ENCODE results near the gene CFAP157. TPM values are rescaled to one million over a fixed set of nuclear protein-coding genes. Genes with fewer than 3 reads are reported as not detected.

CFAP157 gene
- total RNA-seq, 2 donors from 2014 or later: 0.27 to 0.28 TPM

- Histone ChIP-seq H3K27ac (no peak overlapping the region), H3K27me3 (replicated peaks; ENCODE audit: insufficient read depth) (no peaks in the 10 kb centered on the region), H3K36me3 (no peaks in the 10 kb centered on the region), H3K4me3 (no peak overlapping the region), H3K9me3 (no peaks in the 10 kb centered on the region), H3K4me1 (ENCODE audit: control insufficient read depth in 1 of 2, low read depth in 2 of 2) (peaks cover 4 to 11% of the 10 kb centered on the region in 2 donors)
- ATAC-seq (ENCODE audit: insufficient number of reproducible peaks, low FRiP score, low read depth) (no peak), DNase-seq (ENCODE audit: low spot score) (no peak)
- no peak for TF ChIP-seq CTCF (IDR thresholded peaks at IDR 0.05)
These were observed 25.1 kb downstream of the CFAP157 start for GRCh38 chr9:127731938-127732337.

- ATAC-seq (ENCODE audit: insufficient number of reproducible peaks, low FRiP score, low read depth) (no peak), DNase-seq (ENCODE audit: low spot score) (no peak)
- H3K9me3 ChIP-seq: no peaks in the 10 kb centered on the region
- H3K4me3 ChIP-seq: no peak overlapping the region
- no peaks in the 10 kb centered on the region for H3K36me3 ChIP-seq
- H3K27ac ChIP-seq: no peak overlapping the region
- no peaks in the 10 kb centered on the region for H3K27me3 ChIP-seq (replicated peaks; ENCODE audit: insufficient read depth)
- H3K4me1 ChIP-seq (ENCODE audit: control insufficient read depth in 1 of 2, low read depth in 2 of 2): peaks cover 4 to 11% of the 10 kb centered on the region in 2 donors
- no peak for TF ChIP-seq CTCF (IDR thresholded peaks at IDR 0.05)
These were observed 25.7 kb downstream of the CFAP157 start for GRCh38 chr9:127732444-127732843.

DNA sequence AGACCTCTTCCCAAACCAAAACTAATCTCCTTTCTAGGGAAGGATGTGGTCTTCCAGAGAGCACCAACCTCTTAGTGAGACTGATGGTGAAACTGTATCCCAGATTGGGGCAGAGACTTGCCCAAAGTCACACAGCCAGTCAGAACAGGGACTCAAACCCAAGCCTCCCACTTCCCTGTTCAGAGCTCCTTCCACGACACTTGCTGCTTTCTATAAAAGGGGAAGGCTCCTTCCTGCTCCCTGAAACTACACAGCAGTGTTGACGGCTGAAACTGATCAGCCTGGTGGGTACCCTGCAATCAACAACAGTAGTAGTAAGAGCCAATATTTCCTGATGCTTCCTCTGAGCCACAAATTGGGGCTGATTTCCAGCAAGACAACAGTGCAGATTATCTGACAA is 26.8 kb downstream of the CFAP157 start:
- Histone ChIP-seq H3K36me3 (no peaks in the 10 kb centered on the region), H3K4me1 (ENCODE audit: control insufficient read depth in 1 of 2, low read depth in 2 of 2) (peaks cover 4 to 11% of the 10 kb centered on the region in 2 donors), H3K4me3 (no peak overlapping the region), H3K27me3 (replicated peaks; ENCODE audit: insufficient read depth) (no peaks in the 10 kb centered on the region), H3K27ac (no peak overlapping the region), H3K9me3 (no peaks in the 10 kb centered on the region)
- ATAC-seq (ENCODE audit: insufficient number of reproducible peaks, low FRiP score, low read depth): no peak
- no peak for TF ChIP-seq CTCF (IDR thresholded peaks at IDR 0.05)
- no peak for DNase-seq (ENCODE audit: low spot score)

GRCh38 chr9:127734247-127734746 is 27.5 kb downstream of the CFAP157 start:
- no peak for DNase-seq (ENCODE audit: low spot score)
- Histone ChIP-seq H3K27ac (peak overlapping the region; percentile 94), H3K4me1 (ENCODE audit: control insufficient read depth in 1 of 2, low read depth in 2 of 2) (peaks cover 4 to 11% of the 10 kb centered on the region in 2 donors), H3K4me3 (peak overlapping the region; percentile 85), H3K27me3 (replicated peaks; ENCODE audit: insufficient read depth) (no peaks in the 10 kb centered on the region), H3K9me3 (no peaks in the 10 kb centered on the region), H3K36me3 (no peaks in the 10 kb centered on the region)
- no peak for ATAC-seq (ENCODE audit: insufficient number of reproducible peaks, low FRiP score, low read depth)
- TF ChIP-seq CTCF (IDR thresholded peaks at IDR 0.05): no peak

- no peaks in the 10 kb centered on the region for H3K9me3 ChIP-seq
- no peaks in the 10 kb centered on the region for H3K27me3 ChIP-seq (replicated peaks; ENCODE audit: insufficient read depth)
- peak within 1 kb of the TSS; percentile 94 for H3K27ac ChIP-seq
- DNase-seq (ENCODE audit: low spot score): peak; percentile 88
- no peaks in the 10 kb centered on the region for H3K36me3 ChIP-seq
- TF ChIP-seq CTCF (IDR thresholded peaks at IDR 0.05): peak; percentile 95
- H3K4me1 ChIP-seq (ENCODE audit: control insufficient read depth in 1 of 2, low read depth in 2 of 2): peaks cover 4 to 11% of the 10 kb centered on the region in 2 donors
- ATAC-seq (ENCODE audit: insufficient number of reproducible peaks, low FRiP score, low read depth): peak; percentile 90
- H3K4me3 ChIP-seq: peak within 1 kb of the TSS; percentile 85
These were observed 28.1 kb downstream of the CFAP157 start, which contains the start of gene TOR2A for GRCh38 chr9:127734747-127735529. TSS of gene TOR2A (minus strand) at chr9:127735294. CDS start at chr9:127735270, 24 bp downstream.
